Duodenal mucosa (tissue), 2 donors: ENCODE measurements around the gene SPACA9.

ENCODE experiments used
- H3K27ac ChIP-seq: one replicate; pipeline ENCODE4 v1.7.0; 2013; ENCODE audit warnings: low read depth, low read length
- H3K27me3 ChIP-seq, 2 donors: one replicate each; pipeline ENCODE4 v1.7.0; 2013; ENCODE audit warnings: low read length in 2 of 2, control low read depth in 1 of 2; ENCODE audit not compliant: insufficient read depth in 2 of 2, control insufficient read depth in 1 of 2
- H3K36me3 ChIP-seq, 2 donors: one replicate each; pipeline ENCODE4 v1.7.0; 2013; ENCODE audit warnings: low read length in 2 of 2, control low read depth in 1 of 2; ENCODE audit not compliant: insufficient read depth in 2 of 2, control insufficient read depth in 1 of 2
- H3K4me1 ChIP-seq, 2 donors: one replicate each; pipeline ENCODE4 v1.7.0; 2013; ENCODE audit warnings: low read length in 2 of 2, control low read depth in 1 of 2; ENCODE audit not compliant: insufficient read depth in 2 of 2, control insufficient read depth in 1 of 2
- H3K4me3 ChIP-seq, 2 donors: one replicate each; pipeline ENCODE4 v1.7.0; 2013; ENCODE audit warnings: low read length in 2 of 2, low read depth in 1 of 2
- H3K9ac ChIP-seq, 2 donors: one replicate each; pipeline ENCODE4 v1.7.0; 2013; ENCODE audit warnings: low read length in 2 of 2, low read depth in 1 of 2
- H3K9me3 ChIP-seq, 2 donors: one replicate each; pipeline ENCODE4 v1.7.0; 2013; ENCODE audit warnings: low read length in 2 of 2, control low read depth in 1 of 2; ENCODE audit not compliant: control insufficient read depth in 1 of 2

SPACA9 gene

DNA sequence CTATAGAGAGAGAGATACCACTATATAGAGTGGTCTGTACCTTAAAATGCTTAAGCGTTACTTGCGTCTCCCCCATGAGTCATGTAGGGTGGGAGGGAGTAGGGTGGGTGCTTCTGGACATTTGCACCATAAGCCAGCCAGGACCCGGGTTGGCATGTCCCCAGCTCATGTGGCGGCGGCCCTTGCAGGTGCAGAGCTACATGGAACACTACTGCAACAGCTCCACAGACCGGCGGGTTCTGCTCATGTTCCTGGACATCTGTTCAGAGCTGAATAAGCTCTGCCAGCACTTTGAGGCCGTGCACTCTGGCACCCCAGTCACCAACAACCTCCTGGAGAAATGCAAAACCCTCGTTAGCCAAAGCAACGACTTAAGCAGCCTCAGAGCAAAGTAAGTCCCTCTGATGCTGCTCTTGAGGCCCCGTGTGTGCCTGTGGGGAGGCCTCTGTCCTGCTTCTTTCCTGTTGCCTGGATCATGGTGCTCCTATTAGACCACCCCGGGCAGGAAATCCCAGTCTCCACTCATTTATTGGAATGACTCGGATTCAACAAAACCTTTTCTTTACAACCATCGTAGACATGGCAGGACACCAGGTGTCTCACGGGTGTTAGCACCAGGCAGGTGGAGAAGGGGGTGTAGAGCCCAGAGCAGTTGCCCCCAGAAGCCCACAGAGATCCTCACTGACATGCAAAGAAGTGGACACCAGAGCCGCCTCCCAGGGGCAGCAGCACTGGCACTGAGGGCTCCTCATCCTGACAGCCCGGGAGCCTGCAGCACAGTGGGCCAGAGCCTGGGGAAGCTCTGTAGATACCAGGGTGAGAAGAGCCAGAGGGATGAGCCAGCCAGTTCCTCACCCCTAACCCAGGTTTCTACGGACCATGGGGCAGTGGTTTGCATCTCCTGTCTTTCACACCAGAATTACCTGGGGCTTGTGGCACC lies 8.8 kb downstream of the SPACA9 start:
- H3K4me3 ChIP-seq: no peak overlapping the region
- no peaks in the 10 kb centered on the region for H3K27me3 ChIP-seq
- no peaks in the 10 kb centered on the region for H3K9me3 ChIP-seq
- no peaks in the 10 kb centered on the region for H3K36me3 ChIP-seq
- peaks cover 0 to 3% of the 10 kb centered on the region in 2 donors for H3K4me1 ChIP-seq
- no peak overlapping the region for H3K27ac ChIP-seq
- H3K9ac ChIP-seq: no peak overlapping the region

DNA sequence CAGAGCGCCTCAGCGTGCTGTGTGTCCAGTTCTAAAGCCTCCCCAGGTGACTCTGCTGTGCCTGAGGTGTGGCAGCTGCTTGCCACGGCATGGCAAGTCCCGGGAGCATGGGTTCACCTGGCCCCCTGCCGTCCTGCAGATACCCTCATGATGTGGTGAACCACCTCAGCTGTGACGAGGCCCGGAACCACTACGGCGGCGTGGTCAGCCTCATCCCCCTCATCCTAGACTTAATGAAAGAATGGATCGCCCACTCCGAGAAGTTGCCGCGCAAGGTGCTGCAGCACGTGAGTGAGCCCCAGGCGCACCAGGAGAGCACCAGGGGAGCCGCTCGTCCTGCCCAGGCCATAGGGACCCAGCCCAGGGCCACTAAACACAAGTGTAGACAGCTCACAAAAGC lies 9.5 kb downstream of the SPACA9 start:
- H3K27me3 ChIP-seq: no peaks in the 10 kb centered on the region
- no peaks in the 10 kb centered on the region for H3K9me3 ChIP-seq
- no peak overlapping the region for H3K9ac ChIP-seq
- no peak overlapping the region for H3K4me3 ChIP-seq
- H3K36me3 ChIP-seq: no peaks in the 10 kb centered on the region
- peaks cover 0 to 3% of the 10 kb centered on the region in 2 donors for H3K4me1 ChIP-seq
- H3K27ac ChIP-seq: no peak overlapping the region

DNA sequence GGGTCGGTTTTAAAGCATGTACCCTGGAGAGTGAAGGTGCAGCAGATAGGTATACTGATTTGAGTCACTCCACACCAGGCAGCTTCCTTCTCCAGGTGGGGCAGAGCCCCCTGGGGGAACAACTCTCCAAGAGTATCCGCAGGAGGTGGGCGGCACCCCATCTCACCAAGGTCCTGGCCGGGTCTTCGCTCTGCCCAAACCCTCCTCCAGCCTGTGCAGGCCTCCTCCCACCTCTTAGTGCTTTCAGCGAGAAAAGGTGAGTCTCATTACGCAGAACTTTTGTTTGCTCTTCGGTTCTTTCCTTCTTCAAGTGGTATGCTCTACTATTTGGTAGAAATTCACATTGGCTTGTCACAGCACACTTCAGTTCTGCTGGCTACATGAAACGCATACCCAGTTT lies 13.7 kb downstream of the SPACA9 start:
- Histone ChIP-seq H3K9me3 (no peaks in the 10 kb centered on the region), H3K4me1 (peaks cover 4 to 12% of the 10 kb centered on the region in 2 donors), H3K27ac (no peak overlapping the region), H3K36me3 (peaks cover 19 to 26% of the 10 kb centered on the region in 2 donors), H3K9ac (no peak overlapping the region), H3K4me3 (no peak overlapping the region), H3K27me3 (no peaks in the 10 kb centered on the region)

DNA sequence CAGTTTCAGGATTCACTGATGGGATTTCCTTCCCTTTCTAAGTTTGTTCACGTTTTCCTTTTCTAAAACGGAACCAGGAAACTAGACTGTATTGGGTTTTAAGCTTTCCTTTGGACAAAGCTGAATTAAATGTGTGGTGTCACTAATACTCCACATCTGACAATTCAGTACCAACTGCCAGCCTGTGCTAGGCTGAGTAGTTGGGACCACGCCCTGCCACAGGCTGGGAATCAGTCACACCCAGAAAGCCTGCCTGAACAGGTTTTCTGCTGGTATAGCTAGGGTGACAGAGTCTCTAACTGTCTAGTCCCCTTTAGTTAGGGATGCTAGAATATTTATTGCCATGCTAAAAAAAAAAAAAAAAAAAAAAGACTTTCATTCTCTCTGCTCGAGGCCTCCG lies 15.6 kb downstream of the SPACA9 start:
- Histone ChIP-seq H3K9me3 (no peaks in the 10 kb centered on the region), H3K36me3 (peaks cover 19 to 42% of the 10 kb centered on the region in 2 donors), H3K9ac (no peak overlapping the region), H3K4me1 (peaks cover 4 to 12% of the 10 kb centered on the region in 2 donors), H3K4me3 (no peak overlapping the region), H3K27ac (no peak overlapping the region), H3K27me3 (no peaks in the 10 kb centered on the region)

DNA sequence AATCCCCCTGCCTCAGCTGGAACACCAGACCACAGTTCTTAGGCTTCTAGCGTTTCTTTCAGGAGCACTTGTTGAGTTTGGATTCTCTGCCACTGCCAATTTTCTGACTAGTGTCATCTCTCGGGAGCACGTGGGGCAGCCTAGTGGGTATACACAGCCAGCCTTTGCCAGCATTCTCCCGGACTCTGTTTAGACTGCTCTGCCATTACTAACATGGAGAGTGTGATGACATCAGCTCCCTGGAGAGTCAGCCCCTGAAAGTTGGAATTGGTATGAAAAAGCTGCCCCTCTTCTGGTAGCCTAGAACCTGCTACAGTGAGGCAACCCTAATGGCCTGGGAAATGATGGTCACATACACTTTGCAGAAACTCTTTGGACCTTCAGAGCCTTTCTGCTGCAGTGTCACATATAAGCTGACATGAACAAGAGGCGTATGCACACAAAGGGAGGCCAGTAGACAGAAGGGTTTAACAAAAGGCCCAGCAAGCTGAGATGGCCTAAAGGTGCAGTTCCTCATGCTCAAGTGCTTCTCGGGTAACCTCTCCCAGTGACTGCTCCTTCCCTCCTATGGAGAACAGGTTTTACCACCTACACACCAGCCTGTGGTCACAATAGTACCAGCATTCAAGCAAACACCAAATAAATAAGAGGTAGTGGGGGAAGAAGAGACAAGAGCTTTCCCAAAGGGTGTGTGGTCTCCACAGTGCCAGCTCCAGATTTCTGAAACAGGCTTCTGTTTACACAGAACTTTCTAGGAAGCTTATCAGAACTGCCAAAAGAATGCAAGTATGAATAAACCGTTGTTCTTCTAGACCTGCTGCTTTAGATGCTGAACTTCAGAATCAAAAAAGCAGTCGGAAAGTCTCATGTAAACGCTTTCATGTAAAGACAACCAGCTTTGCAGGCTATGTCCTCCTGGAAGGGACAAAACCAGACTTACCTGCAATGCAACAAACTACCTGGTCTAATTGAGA lies 16.5 kb downstream of the SPACA9 start:
- no peak overlapping the region for H3K9ac ChIP-seq
- H3K36me3 ChIP-seq: peaks cover 21 to 50% of the 10 kb centered on the region in 2 donors
- H3K27ac ChIP-seq: no peak overlapping the region
- no peaks in the 10 kb centered on the region for H3K9me3 ChIP-seq
- H3K27me3 ChIP-seq: no peaks in the 10 kb centered on the region
- H3K4me1 ChIP-seq: peaks cover 4 to 12% of the 10 kb centered on the region in 2 donors
- no peak overlapping the region for H3K4me3 ChIP-seq

DNA sequence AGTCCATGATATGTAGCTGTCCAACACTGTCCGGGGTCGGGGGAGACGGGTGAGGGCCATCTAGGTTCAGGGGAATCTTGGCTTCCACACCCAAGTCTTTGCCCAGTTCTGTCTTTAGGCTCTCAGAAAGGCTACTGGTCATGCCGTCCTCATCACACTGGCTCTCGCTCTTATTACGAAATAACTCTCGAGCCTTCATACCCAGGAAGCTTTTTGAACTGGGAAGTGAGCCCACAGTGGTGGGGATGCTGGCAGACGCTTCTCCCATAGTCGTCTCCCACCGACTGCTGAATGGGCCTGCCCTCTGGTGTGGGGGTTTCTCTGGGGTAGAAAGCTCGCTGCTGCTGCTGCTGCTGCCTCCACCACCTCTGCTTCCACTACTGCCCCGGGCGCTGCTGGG lies 17.6 kb downstream of the SPACA9 start:
- Histone ChIP-seq H3K27me3 (no peaks in the 10 kb centered on the region), H3K4me3 (no peak overlapping the region), H3K9ac (no peak overlapping the region), H3K4me1 (peaks cover 4 to 12% of the 10 kb centered on the region in 2 donors), H3K9me3 (no peaks in the 10 kb centered on the region), H3K27ac (no peak overlapping the region), H3K36me3 (peaks cover 32 to 61% of the 10 kb centered on the region in 2 donors)

DNA sequence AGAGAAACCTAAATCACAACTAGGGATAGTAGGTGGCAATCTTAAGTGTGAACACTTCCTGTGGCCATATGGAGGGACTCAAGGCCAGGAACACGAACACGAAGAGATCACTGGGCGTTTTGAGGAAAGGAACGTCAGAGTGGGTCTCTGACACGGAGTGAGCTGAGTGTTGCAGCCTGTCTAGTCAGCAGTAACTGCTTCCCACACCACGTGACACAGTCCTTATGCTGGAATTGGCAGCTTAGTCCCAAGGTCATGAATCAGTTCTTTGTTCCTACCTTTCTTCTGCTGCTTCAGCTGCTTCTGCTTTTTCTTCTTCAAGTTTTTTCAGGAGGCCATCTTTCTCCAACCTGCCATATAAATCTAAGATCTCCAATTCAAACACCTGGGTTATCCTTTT lies 18.2 kb downstream of the SPACA9 start:
- Histone ChIP-seq H3K9me3 (no peaks in the 10 kb centered on the region), H3K27me3 (no peaks in the 10 kb centered on the region), H3K36me3 (peaks cover 36 to 65% of the 10 kb centered on the region in 2 donors), H3K27ac (no peak overlapping the region), H3K9ac (no peak overlapping the region), H3K4me3 (no peak overlapping the region), H3K4me1 (peaks cover 4 to 12% of the 10 kb centered on the region in 2 donors)

DNA sequence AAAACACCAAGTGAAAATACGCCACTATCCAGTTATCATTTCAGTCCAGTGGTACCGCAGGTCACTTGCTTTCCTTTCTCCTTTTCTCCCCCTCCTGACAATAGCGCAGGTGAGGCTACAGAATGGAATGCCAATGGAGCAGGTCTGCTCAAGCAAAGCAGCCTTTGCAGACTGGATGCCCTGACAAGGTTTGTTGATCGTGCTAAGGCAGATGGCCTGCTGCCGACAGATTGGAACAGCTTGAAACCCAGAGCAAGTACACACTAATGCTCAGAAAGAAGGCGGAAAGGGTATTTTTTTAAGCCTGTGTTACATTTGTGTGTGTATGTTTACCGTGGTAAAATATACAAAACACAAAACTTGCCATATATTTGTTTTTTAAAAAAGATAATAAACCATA lies 19.4 kb downstream of the SPACA9 start:
- H3K9ac ChIP-seq: no peak overlapping the region
- no peak overlapping the region for H3K4me3 ChIP-seq
- H3K9me3 ChIP-seq: no peaks in the 10 kb centered on the region
- H3K27me3 ChIP-seq: no peaks in the 10 kb centered on the region
- H3K27ac ChIP-seq: no peak overlapping the region
- H3K4me1 ChIP-seq: peaks cover 4 to 12% of the 10 kb centered on the region in 2 donors
- peaks cover 40 to 70% of the 10 kb centered on the region in 2 donors for H3K36me3 ChIP-seq

DNA sequence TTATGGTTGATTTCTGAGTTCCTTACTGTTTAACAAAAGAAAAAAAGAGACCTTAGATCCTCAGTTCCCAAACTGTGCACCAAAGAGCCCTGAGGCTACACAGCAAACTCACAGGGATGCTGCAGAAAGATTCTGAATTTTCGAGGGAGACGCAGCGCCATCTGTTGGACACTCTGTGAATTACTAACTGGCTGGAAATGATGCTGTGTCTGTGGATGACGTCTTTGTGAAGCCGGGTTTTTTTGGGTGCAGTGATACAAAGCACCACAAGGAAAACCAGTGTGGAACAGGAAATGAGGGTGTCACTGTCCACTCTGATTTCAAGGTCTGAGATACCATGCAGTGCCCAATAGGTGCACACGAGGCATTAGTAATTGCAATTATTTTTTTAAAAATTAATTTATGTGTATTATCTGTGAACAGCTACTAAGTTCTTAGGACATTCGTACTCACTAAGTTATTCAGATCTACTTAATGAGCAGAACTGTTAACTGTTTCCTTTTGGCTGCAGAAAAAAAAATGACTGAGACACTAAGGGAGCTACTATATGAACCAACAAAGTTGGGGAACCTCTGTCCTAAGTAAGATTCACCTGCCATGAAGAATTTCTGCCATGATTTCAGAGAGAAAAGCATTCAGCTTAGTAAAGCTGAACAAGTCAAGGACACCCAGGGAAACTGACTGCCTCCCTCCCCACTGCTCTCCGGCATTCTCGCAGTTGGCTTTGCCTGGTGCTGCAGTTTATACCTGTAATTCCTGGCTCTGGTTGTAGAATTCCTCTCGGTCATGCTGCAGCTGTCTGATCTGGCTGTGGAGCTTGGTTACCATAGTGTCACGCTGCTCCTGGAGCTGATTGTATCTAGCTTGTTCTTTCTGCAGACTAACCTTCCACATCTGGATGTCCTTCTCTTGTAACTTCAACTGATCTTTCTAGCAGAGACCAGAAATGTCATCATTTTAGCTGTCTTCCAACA lies 23.4 kb downstream of the SPACA9 start:
- Histone ChIP-seq H3K9me3 (no peaks in the 10 kb centered on the region), H3K27ac (no peak overlapping the region), H3K4me1 (no peaks in the 10 kb centered on the region), H3K4me3 (no peak overlapping the region), H3K9ac (no peak overlapping the region), H3K36me3 (peaks cover 34 to 71% of the 10 kb centered on the region in 2 donors), H3K27me3 (no peaks in the 10 kb centered on the region)
